MM.1S (cell line): Measurements from ENCODE around the gene BNIP5.

ENCODE experiments used
- EZH2 ChIP-seq: fragments of 300-600 bp; sonication (generic); optimal IDR thresholded peaks from 2 replicates; pipeline ENCODE3; 2017; ENCODE audit warnings: low read depth, mild to moderate bottlenecking, antibody characterized with exemption, low read length, mixed read lengths
- TF ChIP-seq, protein P1 (sequence below): fragments of 300-600 bp; sonication (generic); IDR thresholded peaks from 2 replicates; pipeline ENCODE4 v1.5.1; 2016; ENCODE audit warnings: antibody characterized with exemption, low read length, mixed read lengths

DNA sequence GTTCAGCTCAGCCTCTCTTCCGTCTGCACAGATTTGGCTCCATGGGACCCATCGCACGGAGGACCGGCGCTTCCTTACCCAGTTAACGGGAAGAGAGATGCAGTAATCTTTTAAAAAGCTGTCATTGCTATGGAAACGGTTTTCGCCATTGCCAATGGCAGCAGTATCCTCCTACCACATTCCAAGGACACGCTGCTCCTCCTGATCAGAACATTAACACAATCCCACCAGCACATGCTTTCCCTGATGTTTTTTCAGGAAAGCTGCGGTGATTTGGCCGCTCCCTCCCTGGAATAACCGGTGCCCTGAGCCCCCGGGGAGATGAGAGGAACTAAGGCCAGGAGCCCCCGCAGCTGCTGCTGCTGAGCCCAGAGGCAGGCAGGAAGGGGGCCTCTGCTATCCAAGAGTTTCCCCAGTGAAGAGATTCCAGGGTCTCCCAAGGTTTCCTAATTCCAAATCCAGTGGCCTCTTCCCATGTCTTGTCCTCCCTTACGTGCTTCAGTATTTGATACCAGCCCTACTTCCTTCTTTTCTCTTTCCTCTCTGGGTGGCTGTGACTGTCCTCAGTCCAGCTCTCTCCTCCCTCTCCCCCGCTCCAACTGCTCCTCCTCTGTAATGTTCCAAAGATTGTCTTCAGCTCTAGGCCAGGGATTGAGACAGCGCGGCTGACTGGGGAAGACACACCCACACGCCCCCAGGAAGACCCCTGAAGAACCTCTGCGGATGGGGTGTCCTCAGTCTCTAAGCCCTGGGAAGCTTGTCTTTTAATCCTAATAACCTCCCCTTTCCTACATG is 2.6 kb downstream of the BNIP5 start:
- TF ChIP-seq, protein P1, sequence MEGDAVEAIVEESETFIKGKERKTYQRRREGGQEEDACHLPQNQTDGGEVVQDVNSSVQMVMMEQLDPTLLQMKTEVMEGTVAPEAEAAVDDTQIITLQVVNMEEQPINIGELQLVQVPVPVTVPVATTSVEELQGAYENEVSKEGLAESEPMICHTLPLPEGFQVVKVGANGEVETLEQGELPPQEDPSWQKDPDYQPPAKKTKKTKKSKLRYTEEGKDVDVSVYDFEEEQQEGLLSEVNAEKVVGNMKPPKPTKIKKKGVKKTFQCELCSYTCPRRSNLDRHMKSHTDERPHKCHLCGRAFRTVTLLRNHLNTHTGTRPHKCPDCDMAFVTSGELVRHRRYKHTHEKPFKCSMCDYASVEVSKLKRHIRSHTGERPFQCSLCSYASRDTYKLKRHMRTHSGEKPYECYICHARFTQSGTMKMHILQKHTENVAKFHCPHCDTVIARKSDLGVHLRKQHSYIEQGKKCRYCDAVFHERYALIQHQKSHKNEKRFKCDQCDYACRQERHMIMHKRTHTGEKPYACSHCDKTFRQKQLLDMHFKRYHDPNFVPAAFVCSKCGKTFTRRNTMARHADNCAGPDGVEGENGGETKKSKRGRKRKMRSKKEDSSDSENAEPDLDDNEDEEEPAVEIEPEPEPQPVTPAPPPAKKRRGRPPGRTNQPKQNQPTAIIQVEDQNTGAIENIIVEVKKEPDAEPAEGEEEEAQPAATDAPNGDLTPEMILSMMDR, result no peak
- no peak for TF ChIP-seq EZH2
